OCI-LY7 (cell line): Measurements from ENCODE around the gene SASH3. TPM values are rescaled to one million over a fixed set of nuclear protein-coding genes. Genes with fewer than 3 reads are reported as not detected.

Experiments used
- BruUV-seq: library from RNA; stranded (reverse); fragments of 400-500 nt; replicated peaks from 2 replicates; lab custom pipeline; 2021; lab: Mats Ljungman, UMichigan
- CTCF ChIA-PET: fragments of 300-600 bp; sonication (Branson Sonifier 250); formaldehyde crosslinking; loops from one replicate; lab custom pipeline; 2022; ENCODE audit warnings: antibody characterized with exemption; ENCODE audit not compliant: unreplicated experiment; lab: Charles Lee
- POLR2A ChIA-PET: fragments of 300-600 bp; sonication (Branson Sonifier 250); formaldehyde crosslinking; loops from one replicate; lab custom pipeline; 2022; ENCODE audit warnings: antibody characterized with exemption; lab: Charles Lee
- DNase-seq: peaks from one replicate; pipeline ENCODE4 v3.0.0-alpha.2; 2015; ENCODE audit warnings: low spot score
- H2AFZ ChIP-seq: fragments of 200-600 bp; sonication (generic), shearing (Covaris generic); 2 replicates; pipeline ENCODE4 v1.6.1; 2014; ENCODE audit warnings: mild to moderate bottlenecking, antibody characterized with exemption, low read length, moderate library complexity
- H3K27ac ChIP-seq: fragments of 200-600 bp; sonication (generic); 2 replicates; pipeline ENCODE4 v1.5.1; 2014; ENCODE audit warnings: mixed run types, low read depth, mild to moderate bottlenecking, moderate library complexity, low read length, inconsistent platforms; ENCODE audit not compliant: poor library complexity, severe bottlenecking
- H3K36me3 ChIP-seq: fragments of 200-600 bp; sonication (generic); 2 replicates; pipeline ENCODE4 v1.6.1; 2014; ENCODE audit warnings: mild to moderate bottlenecking, antibody characterized with exemption, low read length, moderate library complexity, mixed read lengths; ENCODE audit not compliant: insufficient read depth
- H3K4me1 ChIP-seq: fragments of 200-600 bp; sonication (generic); 2 replicates; pipeline ENCODE4 v1.5.1; 2014; ENCODE audit warnings: mild to moderate bottlenecking, low read length; ENCODE audit not compliant: insufficient read depth, poor library complexity, severe bottlenecking
- H3K4me2 ChIP-seq: fragments of 200-600 bp; sonication (generic); 2 replicates; pipeline ENCODE4 v1.6.1; 2014; ENCODE audit warnings: mild to moderate bottlenecking, low read length
- H3K4me3 ChIP-seq: fragments of 200-600 bp; sonication (generic); 2 replicates; pipeline ENCODE4 v1.5.1; 2014; ENCODE audit warnings: mild to moderate bottlenecking, low read depth, low read length; ENCODE audit not compliant: poor library complexity, severe bottlenecking
- H3K79me2 ChIP-seq: fragments of 200-600 bp; sonication (generic); 2 replicates; pipeline ENCODE4 v1.6.1; 2016; ENCODE audit warnings: low read depth, mild to moderate bottlenecking, low read length, moderate library complexity, mixed read lengths; ENCODE audit not compliant: insufficient read depth
- H3K9me2 ChIP-seq: fragments of 200-600 bp; sonication (generic); 2 replicates; pipeline ENCODE4 v1.6.1; 2016; ENCODE audit warnings: mild to moderate bottlenecking, low read length, mixed read lengths; ENCODE audit not compliant: insufficient read depth
- H3K9me3 ChIP-seq: fragments of 200-600 bp; sonication (generic); 2 replicates; pipeline ENCODE4 v1.6.1; 2014; ENCODE audit warnings: mild to moderate bottlenecking, mixed run types, low read length, mixed read lengths
- H4K20me1 ChIP-seq: fragments of 200-600 bp; sonication (generic); 2 replicates; pipeline ENCODE4 v1.6.1; 2014; ENCODE audit warnings: mild to moderate bottlenecking, antibody characterized with exemption, low read length, moderate library complexity, mixed read lengths; ENCODE audit not compliant: insufficient read depth
- CTCF ChIP-seq: fragments of 200-600 bp; sonication (generic); conservative IDR thresholded peaks from 2 replicates; pipeline ENCODE4 v1.5.1; 2014; ENCODE audit warnings: mild to moderate bottlenecking, antibody characterized with exemption, low read length, moderate library complexity, mixed read lengths
- EZH2phosphoT487 ChIP-seq: fragments of 200-600 bp; sonication (generic); IDR thresholded peaks from 2 replicates; pipeline ENCODE4 v1.6.1; 2018; ENCODE audit warnings: low read depth, borderline replicate concordance, mild to moderate bottlenecking, mixed run types, antibody characterized with exemption, low read length, moderate library complexity, mixed read lengths
- intact Hi-C: fragments of 100-400 bp; cut with micrococcal nuclease; formaldehyde crosslinking; loops from one replicate; pipeline ENCODE4 v1.10.0; 2022; ENCODE audit not compliant: unreplicated experiment
- small RNA-seq: library from RNA; depleted of rRNA; stranded (forward); fragments of <200 nt; gene quantifications from one replicate; pipeline ENCODE3, GENCODE V24; 2014
- total RNA-seq, 2 experiments: library from RNA; depleted of rRNA in 1 of 2; stranded (reverse); fragments of >200 nt in 1 of 2; shearing (Covaris generic) in 1 of 2; gene quantifications; 2 replicates each; pipeline ENCODE4 v1.2.3, GENCODE V29; 2014 to 2022

Gene SASH3
- total RNA-seq, 2 experiments from 2014 or later = 157 to 194 TPM

DNA sequence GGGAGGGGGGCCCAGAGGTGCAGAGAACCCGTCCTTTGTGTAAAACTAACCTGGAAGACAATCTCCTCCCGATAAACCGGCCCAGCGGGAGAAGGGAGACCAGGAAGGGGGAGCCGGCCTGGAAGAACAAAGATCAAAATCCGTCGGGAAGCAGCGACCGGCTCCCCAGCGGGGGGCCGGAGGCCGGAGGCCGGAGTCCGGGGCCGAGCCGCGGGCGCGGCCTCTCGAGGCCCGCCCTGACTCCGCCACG lies 63.4 kb downstream of the SASH3 start:
- Histone ChIP-seq H3K4me3 (peak overlapping the region; percentile 77), H3K9me3 (no peaks in the 10 kb centered on the region), H3K4me2 (peak overlapping the region; percentile 95), H3K79me2 (peaks cover 7% of the 10 kb centered on the region; the same call in 1 of the 2 replicates), H3K4me1 (peaks cover 14% of the 10 kb centered on the region), H2AFZ (peak overlapping the region; percentile 55; the same call in 1 of the 2 replicates), H3K9me2 (no peaks in the 10 kb centered on the region), H4K20me1 (no peaks in the 10 kb centered on the region), H3K27ac (no peak overlapping the region), H3K36me3 (peaks cover 4% of the 10 kb centered on the region; the same call in 1 of the 2 replicates)
- intact Hi-C loops = no loop called here
- BruUV-seq = no TSS peak
- no peak for DNase-seq
- TF ChIP-seq EZH2phosphoT487 (no peak), CTCF (no peak)
- POLR2A ChIA-PET = interaction anchor here (1.0 kb wide), 1 partner anchor 17 kb away, joined by 4 read pairs; no protein-coding TSS in a partner anchor
- CTCF ChIA-PET = no interaction called here

GRCh38 chrX:129843459-129844306 lies 63.9 kb downstream of the SASH3 start, which contains the start of gene ZDHHC9:
Gene ZDHHC9 (minus strand): TSS chrX:129843886. CDS start chrX:129841945, 1,941 bp downstream.
- TF ChIP-seq CTCF = no peak
- TF ChIP-seq EZH2phosphoT487 = no peak
- no peak within 1 kb of the TSS for H3K27ac ChIP-seq

More at GRCh38 chrX:129843459-129844306, 63.9 kb downstream of the SASH3 start, which contains the start of gene ZDHHC9:
- CTCF ChIA-PET = interaction anchor here (0.6 kb wide), 1 partner anchor 17 kb away, joined by 3 read pairs; no protein-coding TSS in a partner anchor
- H3K9me3 ChIP-seq = no peaks in the 10 kb centered on the region
- H3K4me1 ChIP-seq = peaks cover 14% of the 10 kb centered on the region
- intact Hi-C loops = no loop called here
- POLR2A ChIA-PET = interaction anchor here (1.0 kb wide), 1 partner anchor 17 kb away, joined by 4 read pairs; no protein-coding TSS in a partner anchor
- peak within 1 kb of the TSS; percentile 95 for H3K4me2 ChIP-seq
- DNase-seq = peak; percentile 90
- BruUV-seq = no TSS peak
- H3K36me3 ChIP-seq = peaks cover 3% of the 10 kb centered on the region; the same call in 1 of the 2 replicates
- peak within 1 kb of the TSS; percentile 94 for H2AFZ ChIP-seq
- peaks cover 7% of the 10 kb centered on the region; the same call in 1 of the 2 replicates for H3K79me2 ChIP-seq
- peak within 1 kb of the TSS; percentile 77 for H3K4me3 ChIP-seq
- no peaks in the 10 kb centered on the region for H4K20me1 ChIP-seq
- no peaks in the 10 kb centered on the region for H3K9me2 ChIP-seq

Small RNA genes lying within 50 kb of the gene (small RNA-seq; reads per million reads assigned to genes)
- gene RF00017 = not detected

Other genes starting within 250 kb of the SASH3 start
- 3.1 and 3.3 TPM in 2 replicates for gene OCRL, start 239.7 kb upstream of the SASH3 start, total RNA-seq (2014; rRNA removed; shearing (Covaris generic))
- gene OCRL, start 239.7 kb upstream of the SASH3 start, total RNA-seq (2022) = 6.7 and 8.2 TPM in 2 replicates
- gene APLN, start 125.0 kb upstream of the SASH3 start, total RNA-seq (2014; rRNA removed; shearing (Covaris generic)) = not detected in 2 replicates
- gene APLN, start 125.0 kb upstream of the SASH3 start, total RNA-seq (2022) = 0.13 TPM in 1 of 2 replicates, not detected in the other
- gene XPNPEP2, start 41.0 kb upstream of the SASH3 start, total RNA-seq (2014; rRNA removed; shearing (Covaris generic)) = not detected in 2 replicates
- not detected in 2 replicates for gene XPNPEP2, start 41.0 kb upstream of the SASH3 start, total RNA-seq (2022)
- 5.0 and 8.2 TPM in 2 replicates for gene ZDHHC9, start 63.9 kb downstream of the SASH3 start, total RNA-seq (2014; rRNA removed; shearing (Covaris generic))
- gene ZDHHC9, start 63.9 kb downstream of the SASH3 start, total RNA-seq (2022) = 10.0 and 11.3 TPM in 2 replicates
- 21.9 and 33.8 TPM in 2 replicates for gene UTP14A, start 126.2 kb downstream of the SASH3 start, total RNA-seq (2014; rRNA removed; shearing (Covaris generic))
- 22.3 and 29.5 TPM in 2 replicates for gene UTP14A, start 126.2 kb downstream of the SASH3 start, total RNA-seq (2022)
- gene BCORL1, start 202.7 kb downstream of the SASH3 start, total RNA-seq (2014; rRNA removed; shearing (Covaris generic)) = 1.6 and 1.7 TPM in 2 replicates
- 4.9 and 5.4 TPM in 2 replicates for gene BCORL1, start 202.7 kb downstream of the SASH3 start, total RNA-seq (2022)